Type B pancreatic cell (in vitro differentiated cells): Measurements from ENCODE around the gene EMILIN2. TPM values are rescaled to one million over a fixed set of nuclear protein-coding genes. Genes with fewer than 3 reads are reported as not detected.
A peak's percentile ranks its signal among the peaks of the same experiment; 100 is the strongest.

Experiments used
- DNase-seq: peaks from one replicate; pipeline ENCODE4 v3.0.0; 2021; ENCODE audit warnings: mixed read lengths; ENCODE audit not compliant: unreplicated experiment; ENCODE audit errors: extremely low spot score
- H3K27ac Mint-ChIP-seq: 2 replicates; pipeline ENCODE4 v1.8.0; 2021; ENCODE audit warnings: mild to moderate bottlenecking, mixed read lengths
- H3K27me3 Mint-ChIP-seq: 2 replicates; pipeline ENCODE4 v1.8.0; 2021; ENCODE audit warnings: mixed read lengths
- H3K36me3 Mint-ChIP-seq: 2 replicates; pipeline ENCODE4 v1.8.0; 2021; ENCODE audit warnings: mixed read lengths
- H3K4me1 Mint-ChIP-seq: one replicate; pipeline ENCODE4 v1.8.0; 2021; ENCODE audit warnings: mixed read lengths; ENCODE audit not compliant: unreplicated experiment
- H3K4me3 Mint-ChIP-seq: 2 replicates; pipeline ENCODE4 v1.8.0; 2021; ENCODE audit warnings: mild to moderate bottlenecking, mixed read lengths
- H3K9me3 Mint-ChIP-seq: 2 replicates; pipeline ENCODE4 v1.8.0; 2021; ENCODE audit warnings: mixed read lengths
- total RNA-seq: library from RNA; stranded (reverse); gene quantifications from 2 replicates; pipeline ENCODE4 v1.2.1, GENCODE V29; 2021; ENCODE audit warnings: low replicate concordance
- TF ChIP-seq, protein P1 (sequence below): fragments of 200-600 bp; sonication (generic); conservative IDR thresholded peaks from 2 replicates; pipeline ENCODE4 v1.5.0; 2021; ENCODE audit warnings: antibody characterized with exemption, mild to moderate bottlenecking

Gene EMILIN2
- total RNA-seq, 1 donor from 2014 or later = 9.4 TPM

DNA sequence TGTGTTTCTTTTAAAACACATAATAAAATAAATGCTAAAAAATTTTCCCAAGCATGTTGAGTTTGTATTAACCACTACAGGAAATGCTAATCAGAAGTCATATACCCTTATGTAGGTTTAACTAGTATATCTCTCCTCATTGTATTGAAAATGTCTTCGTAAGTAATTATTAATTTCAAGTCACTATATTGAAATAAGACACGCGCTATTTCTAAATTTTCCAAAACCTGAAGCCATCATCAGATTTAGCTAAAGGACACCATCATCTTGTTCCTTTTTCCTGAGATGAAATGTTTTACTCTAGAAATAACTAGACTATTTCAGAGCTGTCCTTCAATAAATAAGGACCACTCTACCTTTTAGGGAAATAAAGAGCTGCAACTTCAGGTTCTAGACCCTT is 87.2 kb downstream of the EMILIN2 start:
- Mint-ChIP-seq H3K27me3 (no peaks in the 10 kb centered on the region), H3K36me3 (peaks cover 6% of the 10 kb centered on the region), H3K27ac (no peak overlapping the region), H3K9me3 (no peaks in the 10 kb centered on the region), H3K4me3 (no peak overlapping the region), H3K4me1 (peaks cover 12% of the 10 kb centered on the region)
- TF ChIP-seq, protein P1, sequence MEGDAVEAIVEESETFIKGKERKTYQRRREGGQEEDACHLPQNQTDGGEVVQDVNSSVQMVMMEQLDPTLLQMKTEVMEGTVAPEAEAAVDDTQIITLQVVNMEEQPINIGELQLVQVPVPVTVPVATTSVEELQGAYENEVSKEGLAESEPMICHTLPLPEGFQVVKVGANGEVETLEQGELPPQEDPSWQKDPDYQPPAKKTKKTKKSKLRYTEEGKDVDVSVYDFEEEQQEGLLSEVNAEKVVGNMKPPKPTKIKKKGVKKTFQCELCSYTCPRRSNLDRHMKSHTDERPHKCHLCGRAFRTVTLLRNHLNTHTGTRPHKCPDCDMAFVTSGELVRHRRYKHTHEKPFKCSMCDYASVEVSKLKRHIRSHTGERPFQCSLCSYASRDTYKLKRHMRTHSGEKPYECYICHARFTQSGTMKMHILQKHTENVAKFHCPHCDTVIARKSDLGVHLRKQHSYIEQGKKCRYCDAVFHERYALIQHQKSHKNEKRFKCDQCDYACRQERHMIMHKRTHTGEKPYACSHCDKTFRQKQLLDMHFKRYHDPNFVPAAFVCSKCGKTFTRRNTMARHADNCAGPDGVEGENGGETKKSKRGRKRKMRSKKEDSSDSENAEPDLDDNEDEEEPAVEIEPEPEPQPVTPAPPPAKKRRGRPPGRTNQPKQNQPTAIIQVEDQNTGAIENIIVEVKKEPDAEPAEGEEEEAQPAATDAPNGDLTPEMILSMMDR = no peak
- no peak for DNase-seq

DNA sequence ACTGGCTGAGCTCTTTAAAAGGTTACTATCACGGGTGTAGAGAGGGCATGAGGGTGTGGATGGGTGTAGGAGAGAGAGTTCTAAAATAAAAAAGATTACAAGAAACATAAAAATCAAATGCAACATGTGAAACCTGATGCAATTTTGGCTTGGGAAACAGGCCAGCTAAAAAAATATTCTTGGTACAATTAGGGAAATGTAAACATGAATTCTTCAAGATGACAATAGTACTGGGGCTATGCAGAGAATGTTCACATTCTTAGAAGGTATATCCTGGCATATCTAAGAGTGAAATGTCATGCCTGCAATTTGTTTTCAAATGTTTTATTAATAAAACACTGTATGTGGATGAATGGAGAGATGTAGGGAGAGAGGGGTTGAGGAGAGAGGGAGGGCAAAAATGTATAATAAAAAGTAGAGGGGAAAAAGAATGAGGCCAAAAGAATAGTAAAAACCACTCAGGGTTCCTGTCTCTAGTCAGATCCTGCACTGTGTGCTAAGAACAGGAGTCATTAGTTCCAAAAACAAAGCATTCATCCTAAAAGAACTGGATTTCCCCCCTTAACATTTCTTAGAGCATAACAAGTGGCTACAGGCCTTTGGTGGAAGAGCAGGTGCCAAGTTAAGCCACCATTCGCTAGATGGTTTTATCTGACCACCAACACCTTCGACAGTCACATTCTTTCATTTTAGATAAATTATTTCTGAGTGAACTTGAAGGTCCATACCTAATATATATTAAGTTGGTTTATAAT is 88.8 kb downstream of the EMILIN2 start:
- Mint-ChIP-seq H3K4me3 (no peak overlapping the region), H3K36me3 (peaks cover 6% of the 10 kb centered on the region)

DNA sequence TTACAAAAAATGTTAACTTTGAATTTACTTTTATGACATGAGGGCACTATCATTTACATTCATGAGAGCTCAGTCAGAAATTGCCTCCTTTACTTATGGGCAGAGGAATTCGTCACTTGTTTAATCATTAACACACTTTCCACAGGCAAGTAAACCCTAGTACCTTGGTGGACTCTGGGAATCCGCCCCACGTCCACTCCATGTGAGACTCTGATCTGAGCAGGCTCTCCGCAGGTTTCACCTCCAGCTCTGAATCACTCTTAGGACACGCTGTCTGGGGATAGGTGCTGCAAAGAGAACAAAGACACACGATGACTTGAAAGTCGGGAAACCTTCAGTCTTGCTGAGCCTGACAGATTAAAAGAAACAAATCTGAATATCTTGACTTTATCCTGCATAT is 92.5 kb downstream of the EMILIN2 start:
- H3K36me3 Mint-ChIP-seq = peaks cover 6% of the 10 kb centered on the region
- no peak for DNase-seq
- H3K27me3 Mint-ChIP-seq = no peaks in the 10 kb centered on the region
- peaks cover 11% of the 10 kb centered on the region for H3K4me1 Mint-ChIP-seq
- TF ChIP-seq, protein P1 = no peak
- H3K27ac Mint-ChIP-seq = no peak overlapping the region
- H3K9me3 Mint-ChIP-seq = no peaks in the 10 kb centered on the region
- no peak overlapping the region for H3K4me3 Mint-ChIP-seq

More for the DNA sequence above, 88.8 kb downstream of the EMILIN2 start:
- Mint-ChIP-seq H3K4me1 (peaks cover 17% of the 10 kb centered on the region), H3K27ac (no peak overlapping the region), H3K27me3 (no peaks in the 10 kb centered on the region), H3K9me3 (no peaks in the 10 kb centered on the region)
- TF ChIP-seq, protein P1 = no peak
- DNase-seq = no peak

DNA sequence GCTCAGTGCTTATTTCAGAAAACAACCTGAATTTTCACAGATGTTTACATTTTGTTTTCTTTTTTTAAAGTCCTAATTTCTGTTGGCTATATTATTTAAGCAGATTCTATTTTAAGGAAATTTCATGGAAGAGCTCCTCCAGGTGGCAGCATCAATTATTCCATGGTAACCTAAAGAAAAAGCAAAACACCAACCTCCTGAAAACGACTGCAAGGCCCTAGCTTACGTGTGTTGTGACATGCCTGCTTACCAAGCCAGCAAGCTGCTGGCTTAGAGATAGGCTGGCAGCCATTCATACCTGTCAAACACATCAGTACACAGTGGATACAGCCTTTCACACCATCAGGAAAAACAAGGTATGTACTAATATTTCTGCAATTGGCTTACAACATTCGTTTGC is 101.2 kb downstream of the EMILIN2 start:
- DNase-seq = no peak
- H3K27ac Mint-ChIP-seq = no peak overlapping the region
- H3K4me3 Mint-ChIP-seq = no peak overlapping the region
- H3K27me3 Mint-ChIP-seq = no peaks in the 10 kb centered on the region
- no peaks in the 10 kb centered on the region for H3K4me1 Mint-ChIP-seq
- no peaks in the 10 kb centered on the region for H3K9me3 Mint-ChIP-seq
- peaks cover 20% of the 10 kb centered on the region for H3K36me3 Mint-ChIP-seq
- TF ChIP-seq, protein P1 = peak; percentile 58

DNA sequence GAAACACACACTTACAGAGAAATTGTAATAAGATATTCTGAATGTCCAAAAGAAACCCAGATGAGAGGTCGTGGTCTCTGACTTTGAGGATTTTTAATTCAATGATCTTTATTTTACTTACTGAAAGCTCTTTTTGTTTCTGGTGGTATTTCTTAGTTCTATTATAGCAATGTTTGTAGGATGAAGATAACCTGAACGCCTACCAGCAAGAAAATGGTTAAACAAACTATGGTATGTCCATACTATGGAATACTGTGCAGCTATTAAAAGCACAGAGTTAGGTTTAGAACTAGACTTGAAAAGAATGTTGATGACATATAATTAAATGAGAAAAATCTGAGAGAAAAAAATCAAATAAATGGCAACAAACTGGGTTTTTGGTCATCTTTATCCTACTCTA is 105.8 kb downstream of the EMILIN2 start:
- H3K9me3 Mint-ChIP-seq = no peaks in the 10 kb centered on the region
- TF ChIP-seq, protein P1 = no peak
- no peak overlapping the region for H3K27ac Mint-ChIP-seq
- no peak overlapping the region for H3K4me3 Mint-ChIP-seq
- peaks cover 30% of the 10 kb centered on the region for H3K36me3 Mint-ChIP-seq
- no peaks in the 10 kb centered on the region for H3K4me1 Mint-ChIP-seq
- DNase-seq = no peak
- no peaks in the 10 kb centered on the region for H3K27me3 Mint-ChIP-seq
